Uterus (tissue), 2 donors: ENCODE measurements around the gene CYS1.

Source experiments
- CTCF ChIP-seq, 4 experiments: fragments of 200-600 bp in 2 of 4; fragments of 450-650 bp in 2 of 4; sonication (generic) in 2 of 4; IDR thresholded peaks; one replicate each; pipeline ENCODE4 v1.5.1; 2016 to 2019; ENCODE audit warnings: antibody characterized with exemption in 4 of 4, mild to moderate bottlenecking in 2 of 4, moderate library complexity in 1 of 4
- POLR2A ChIP-seq, 2 donors: fragments of 450-650 bp; IDR thresholded peaks; one replicate each; pipeline ENCODE4 v1.6.1; 2016; ENCODE audit warnings: antibody characterized with exemption in 2 of 2, mild to moderate bottlenecking in 1 of 2, moderate library complexity in 1 of 2

- TF ChIP-seq POLR2A (IDR thresholded peaks at IDR 0.05) (no peak), CTCF (IDR thresholded peaks at IDR 0.05) (no peak)
These were observed 509 bp upstream of the CYS1 start for GRCh38 chr2:10080536-10081304.
